SJCRH30 (cell line): ENCODE results near the gene DENND1C. TPM values are rescaled to one million over a fixed set of nuclear protein-coding genes. Genes with fewer than 3 reads are reported as not detected.

Source experiments
- DNase-seq, 2 experiments: peaks; one replicate each; pipeline ENCODE4 v3.0.0-alpha.2; 2015 to 2020
- H3K27ac ChIP-seq: fragments of 250-450 bp; sonication (Bioruptor Pico); 2 replicates; pipeline ENCODE4 v1.5.1; 2020; ENCODE audit warnings: mild to moderate bottlenecking, moderate library complexity
- H3K27me3 ChIP-seq: fragments of 250-450 bp; sonication (Bioruptor Pico); 2 replicates; pipeline ENCODE4 v1.5.1; 2020; ENCODE audit warnings: mild to moderate bottlenecking, moderate library complexity
- H3K36me3 ChIP-seq: fragments of 250-450 bp; sonication (Bioruptor Pico); 2 replicates; pipeline ENCODE4 v1.5.1; 2020; ENCODE audit warnings: mild to moderate bottlenecking, moderate library complexity
- H3K4me1 ChIP-seq: fragments of 250-450 bp; sonication (Bioruptor Pico); 2 replicates; pipeline ENCODE4 v1.5.1; 2020; ENCODE audit warnings: mild to moderate bottlenecking, moderate library complexity
- H3K4me3 ChIP-seq: fragments of 250-450 bp; sonication (Bioruptor Pico); 2 replicates; pipeline ENCODE4 v1.5.1; 2020; ENCODE audit warnings: mild to moderate bottlenecking, moderate library complexity
- H3K9me3 ChIP-seq: fragments of 250-450 bp; sonication (Bioruptor Pico); replicated peaks from 2 replicates; pipeline ENCODE4 v1.5.1; 2020; ENCODE audit warnings: mild to moderate bottlenecking, moderate library complexity
- total RNA-seq: library from RNA; depleted of rRNA; stranded (reverse); fragments of >200 nt; shearing (Covaris generic); gene quantifications from 2 replicates; pipeline ENCODE4 v1.2.3, GENCODE V29; 2014; rRNA removed

The DENND1C gene, protein sequence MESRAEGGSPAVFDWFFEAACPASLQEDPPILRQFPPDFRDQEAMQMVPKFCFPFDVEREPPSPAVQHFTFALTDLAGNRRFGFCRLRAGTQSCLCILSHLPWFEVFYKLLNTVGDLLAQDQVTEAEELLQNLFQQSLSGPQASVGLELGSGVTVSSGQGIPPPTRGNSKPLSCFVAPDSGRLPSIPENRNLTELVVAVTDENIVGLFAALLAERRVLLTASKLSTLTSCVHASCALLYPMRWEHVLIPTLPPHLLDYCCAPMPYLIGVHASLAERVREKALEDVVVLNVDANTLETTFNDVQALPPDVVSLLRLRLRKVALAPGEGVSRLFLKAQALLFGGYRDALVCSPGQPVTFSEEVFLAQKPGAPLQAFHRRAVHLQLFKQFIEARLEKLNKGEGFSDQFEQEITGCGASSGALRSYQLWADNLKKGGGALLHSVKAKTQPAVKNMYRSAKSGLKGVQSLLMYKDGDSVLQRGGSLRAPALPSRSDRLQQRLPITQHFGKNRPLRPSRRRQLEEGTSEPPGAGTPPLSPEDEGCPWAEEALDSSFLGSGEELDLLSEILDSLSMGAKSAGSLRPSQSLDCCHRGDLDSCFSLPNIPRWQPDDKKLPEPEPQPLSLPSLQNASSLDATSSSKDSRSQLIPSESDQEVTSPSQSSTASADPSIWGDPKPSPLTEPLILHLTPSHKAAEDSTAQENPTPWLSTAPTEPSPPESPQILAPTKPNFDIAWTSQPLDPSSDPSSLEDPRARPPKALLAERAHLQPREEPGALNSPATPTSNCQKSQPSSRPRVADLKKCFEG
- not detected in 2 replicates for total RNA-seq

DNA sequence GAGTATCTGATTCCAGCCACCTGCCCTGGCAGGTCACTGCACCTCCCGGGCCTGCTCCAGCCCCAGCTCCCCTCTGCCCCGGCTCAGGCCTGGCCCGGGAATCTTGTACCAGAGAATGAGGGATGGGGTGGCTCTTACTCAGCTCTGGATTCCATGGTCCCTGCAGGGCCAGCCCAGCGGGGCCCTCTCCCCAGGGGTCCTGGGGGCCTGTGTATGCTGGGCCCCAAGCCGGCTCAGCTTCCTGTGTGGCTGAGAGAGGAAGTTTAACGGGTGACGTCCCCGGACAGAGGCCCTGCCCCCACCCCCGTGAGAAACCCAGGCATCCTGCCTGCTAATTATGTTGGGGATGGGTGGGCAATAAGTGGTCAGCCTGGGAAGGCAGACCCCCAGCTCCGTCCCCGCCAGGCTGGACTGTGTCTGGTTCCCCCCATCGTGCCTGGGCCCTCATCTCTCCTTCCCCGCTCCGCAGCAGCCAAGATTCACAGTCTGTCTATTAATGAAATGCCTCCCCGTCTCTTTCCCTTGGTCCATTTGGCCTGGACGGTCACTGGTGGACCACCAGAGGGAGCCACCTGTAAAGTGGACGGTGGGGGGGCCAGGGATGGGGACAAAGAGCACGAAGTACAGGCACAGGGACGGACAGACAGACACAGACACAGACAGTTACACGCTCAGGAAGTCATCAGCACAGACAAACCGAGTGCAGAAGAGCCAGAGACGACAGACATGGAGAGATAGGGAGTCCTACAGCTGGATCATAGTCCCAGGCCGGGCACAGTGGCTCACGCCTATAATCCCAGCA, at the start of gene DENND1C:
DENND1C (minus strand) TSS at position 247 of the 802 bp plus-strand sequence; CDS start at position 155, 92 bp downstream.
- Histone ChIP-seq H3K4me1 (no peaks in the 10 kb centered on the region), H3K9me3 (no peaks in the 10 kb centered on the region), H3K27me3 (no peaks in the 10 kb centered on the region), H3K36me3 (no peaks in the 10 kb centered on the region), H3K27ac (no peak within 1 kb of the TSS), H3K4me3 (no peak within 1 kb of the TSS)
- peak in 1 of 2 experiments; percentile 26 for DNase-seq

DNA sequence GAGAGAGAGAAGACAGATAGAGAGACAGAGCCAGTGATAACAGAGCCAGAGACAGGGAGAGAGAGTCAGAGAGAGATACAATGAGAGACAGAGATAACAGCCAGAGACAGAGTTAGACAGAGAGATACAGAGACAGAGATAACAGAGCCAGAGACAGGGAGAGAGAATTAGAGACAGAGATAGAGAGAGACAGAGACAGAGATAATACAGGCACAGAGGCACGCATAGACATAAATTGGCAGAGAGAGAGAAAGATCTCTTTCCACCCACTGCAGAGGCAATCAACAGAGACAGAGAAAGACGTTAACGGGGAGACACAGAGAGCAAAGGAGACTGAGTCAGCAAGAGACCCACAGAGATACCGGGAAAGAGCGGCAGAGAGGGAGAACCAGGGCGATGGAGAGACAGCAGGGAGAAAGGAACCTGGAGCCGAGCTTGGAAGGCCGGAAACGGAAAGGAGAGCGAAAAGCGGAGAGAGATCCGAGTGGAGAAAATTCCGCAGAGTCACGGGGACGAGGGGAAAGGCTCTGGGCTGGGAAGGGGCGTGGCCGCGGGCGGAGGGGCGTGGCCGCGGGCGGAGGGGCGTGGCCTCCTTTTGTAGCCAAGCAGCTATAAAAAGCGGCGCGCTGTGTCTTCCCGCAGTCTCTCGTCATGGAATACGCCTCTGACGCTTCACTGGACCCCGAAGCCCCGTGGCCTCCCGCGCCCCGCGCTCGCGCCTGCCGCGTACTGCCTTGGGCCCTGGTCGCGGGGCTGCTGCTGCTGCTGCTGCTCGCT, 49.0 kb upstream of the DENND1C start, which contains the start of gene TNFSF9:
TNFSF9 (plus strand) TSS at position 641 of the 777 bp plus-strand sequence; CDS start at position 652, 11 bp downstream.
- DNase-seq = no peak
- Histone ChIP-seq H3K4me3 (no peak within 1 kb of the TSS), H3K9me3 (no peaks in the 10 kb centered on the region), H3K27me3 (no peaks in the 10 kb centered on the region), H3K4me1 (no peaks in the 10 kb centered on the region), H3K27ac (no peak within 1 kb of the TSS), H3K36me3 (no peaks in the 10 kb centered on the region)

DNA sequence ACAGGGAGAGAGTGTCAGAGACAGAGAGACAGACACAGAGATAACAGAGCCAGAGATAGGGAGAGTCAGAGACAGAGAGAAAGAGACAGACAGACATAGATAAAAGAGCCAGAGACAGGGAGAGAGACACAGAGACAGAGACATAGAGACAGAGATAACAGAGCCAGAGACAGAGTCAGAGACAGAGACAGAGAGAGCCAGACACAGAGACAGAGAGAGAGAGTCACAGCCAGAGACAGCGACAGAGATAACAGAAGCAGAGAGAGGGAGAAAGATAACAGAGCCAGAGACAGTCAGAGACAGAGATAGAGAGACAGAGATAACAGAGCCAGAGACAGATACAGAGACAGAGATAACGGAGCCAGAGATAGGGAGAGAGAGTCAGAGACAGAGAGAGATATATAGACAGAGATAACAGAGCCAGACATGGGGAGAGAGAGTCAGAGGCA, 48.4 kb upstream of the DENND1C start:
- no peak for DNase-seq
- H3K4me3 ChIP-seq = no peak overlapping the region
- no peak overlapping the region for H3K27ac ChIP-seq
- H3K27me3 ChIP-seq = no peaks in the 10 kb centered on the region
- no peaks in the 10 kb centered on the region for H3K9me3 ChIP-seq
- no peaks in the 10 kb centered on the region for H3K4me1 ChIP-seq
- H3K36me3 ChIP-seq = no peaks in the 10 kb centered on the region

DNA sequence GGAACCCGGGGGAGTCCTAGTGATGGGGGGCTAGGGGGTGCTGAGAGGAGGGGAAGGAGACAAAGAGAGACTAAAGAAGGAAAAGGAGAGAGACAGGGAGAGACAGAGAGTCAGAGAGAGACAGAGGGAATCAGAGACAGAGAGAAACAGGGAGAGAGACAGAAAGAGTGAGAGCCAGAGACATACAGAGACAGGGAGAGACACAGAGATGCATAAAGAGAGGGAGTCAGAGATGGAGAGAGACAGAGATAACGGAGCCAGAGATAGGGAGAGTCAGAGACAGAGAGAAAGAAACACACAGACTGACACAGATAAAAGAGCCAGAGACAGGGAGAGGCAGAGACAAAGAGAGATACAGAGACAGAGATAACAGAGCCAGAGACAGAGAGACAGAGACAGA, 47.8 kb upstream of the DENND1C start:
- H3K4me1 ChIP-seq = no peaks in the 10 kb centered on the region
- DNase-seq = no peak
- no peak overlapping the region for H3K4me3 ChIP-seq
- H3K36me3 ChIP-seq = no peaks in the 10 kb centered on the region
- no peaks in the 10 kb centered on the region for H3K27me3 ChIP-seq
- H3K27ac ChIP-seq = no peak overlapping the region
- no peaks in the 10 kb centered on the region for H3K9me3 ChIP-seq

DNA sequence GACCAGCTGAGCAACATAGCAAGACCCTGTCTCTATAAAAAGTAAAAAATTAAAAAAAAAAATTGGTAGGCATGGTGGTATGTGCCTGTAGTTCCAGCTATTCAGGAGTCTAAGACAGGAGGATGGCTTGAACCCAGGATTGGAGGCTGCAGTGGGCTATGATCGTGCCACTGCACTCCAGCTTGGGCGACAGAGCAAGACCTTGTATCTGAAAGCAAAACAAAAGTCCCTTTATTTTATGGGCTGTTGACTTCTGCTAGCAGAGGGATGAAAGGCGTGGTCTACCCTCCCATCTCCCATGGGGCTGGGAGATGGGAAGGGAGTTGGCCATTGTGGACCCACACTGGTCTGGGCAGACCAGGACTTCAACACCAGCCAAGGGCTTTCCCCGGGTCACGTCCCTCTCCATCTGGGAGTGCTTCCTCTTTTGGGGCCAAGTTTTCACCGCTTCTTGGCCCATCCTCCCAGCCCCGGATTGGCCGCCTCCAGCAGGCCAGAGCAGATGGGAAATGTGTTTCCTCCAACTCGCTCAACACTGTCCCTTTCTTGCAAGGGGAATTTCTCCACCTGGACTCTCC, 47.0 kb upstream of the DENND1C start:
- Histone ChIP-seq H3K36me3 (no peaks in the 10 kb centered on the region), H3K27ac (no peak overlapping the region), H3K9me3 (no peaks in the 10 kb centered on the region), H3K4me3 (no peak overlapping the region), H3K27me3 (no peaks in the 10 kb centered on the region), H3K4me1 (no peaks in the 10 kb centered on the region)
- DNase-seq = no peak

DNA sequence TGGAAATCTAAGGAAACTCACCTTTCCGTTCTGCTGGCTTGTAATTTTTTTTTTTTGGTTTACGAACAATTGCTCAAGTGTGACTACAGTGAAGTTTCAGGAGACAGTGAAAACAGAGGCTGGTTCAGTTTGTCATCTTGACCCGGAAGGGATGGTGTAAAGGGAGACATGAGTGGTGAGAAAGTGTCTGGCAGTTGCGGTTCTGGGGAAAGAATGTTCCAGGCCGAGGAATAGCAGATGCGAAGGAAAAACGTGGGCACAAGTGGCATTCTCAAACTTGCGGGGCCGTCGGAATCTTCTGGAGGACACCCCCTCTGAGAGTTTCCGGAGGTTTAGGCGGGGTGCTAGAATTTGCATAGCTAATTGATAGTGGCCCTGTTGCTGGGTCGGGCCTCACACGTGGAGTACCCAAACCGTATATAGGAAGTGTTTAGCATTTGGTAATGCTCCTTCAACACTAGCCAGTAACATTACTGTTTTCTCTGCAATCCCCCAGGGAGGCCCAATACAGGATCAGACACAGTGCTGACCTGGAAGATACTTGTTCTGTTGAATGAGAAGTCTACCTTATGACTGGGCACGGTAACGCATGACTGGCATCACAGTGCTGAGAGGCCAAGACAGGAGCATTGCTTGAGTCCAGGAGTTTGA, 46.4 kb upstream of the DENND1C start:
- no peaks in the 10 kb centered on the region for H3K9me3 ChIP-seq
- no peaks in the 10 kb centered on the region for H3K4me1 ChIP-seq
- DNase-seq = no peak

DNA sequence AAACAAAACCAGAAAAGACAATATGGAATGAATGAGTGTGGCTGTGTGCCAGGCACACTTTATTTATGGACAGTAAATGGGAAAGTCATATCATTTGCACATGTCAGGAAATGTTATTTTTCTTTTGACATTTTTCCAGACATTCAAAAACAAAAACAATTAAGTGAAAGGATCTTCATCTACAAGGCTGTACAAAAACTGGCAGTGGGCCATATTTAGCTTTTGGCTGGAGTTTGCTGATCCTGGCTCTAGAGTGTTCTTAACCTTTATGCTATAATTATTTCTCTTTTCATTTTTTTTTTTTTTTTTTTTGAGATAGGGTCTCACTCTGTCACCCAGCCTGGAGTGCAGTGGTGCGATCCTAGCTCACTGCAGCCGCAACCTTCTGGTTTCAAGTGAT, 42.7 kb upstream of the DENND1C start:
- H3K4me3 ChIP-seq = no peak overlapping the region
- no peaks in the 10 kb centered on the region for H3K27me3 ChIP-seq
- H3K27ac ChIP-seq = no peak overlapping the region
- no peaks in the 10 kb centered on the region for H3K9me3 ChIP-seq
- H3K36me3 ChIP-seq = no peaks in the 10 kb centered on the region
- DNase-seq = no peak
- no peaks in the 10 kb centered on the region for H3K4me1 ChIP-seq

More for the DNA sequence above, 46.4 kb upstream of the DENND1C start:
- no peak overlapping the region for H3K27ac ChIP-seq
- H3K36me3 ChIP-seq = no peaks in the 10 kb centered on the region
- H3K27me3 ChIP-seq = no peaks in the 10 kb centered on the region
- no peak overlapping the region for H3K4me3 ChIP-seq

DNA sequence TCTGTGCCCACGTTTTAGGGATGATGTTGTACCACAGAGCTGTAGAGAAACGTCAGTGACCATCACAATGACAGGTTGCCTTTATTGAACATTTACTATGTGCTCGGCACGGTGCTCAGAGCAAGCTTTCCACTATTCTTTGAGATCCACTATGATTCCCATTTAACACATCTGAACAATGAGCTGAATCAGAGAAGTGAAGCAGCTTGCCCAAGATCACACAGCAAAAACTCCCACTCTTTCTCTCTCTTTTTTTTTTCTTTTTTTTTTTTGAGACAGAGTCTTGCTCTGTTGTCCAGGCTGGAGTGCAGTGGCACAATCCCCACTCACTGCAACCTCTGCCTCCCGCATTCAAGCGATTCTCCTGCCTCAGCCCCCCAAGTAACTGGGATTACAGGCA, 41.1 kb upstream of the DENND1C start:
- no peak for DNase-seq
- H3K9me3 ChIP-seq = no peaks in the 10 kb centered on the region

DNA sequence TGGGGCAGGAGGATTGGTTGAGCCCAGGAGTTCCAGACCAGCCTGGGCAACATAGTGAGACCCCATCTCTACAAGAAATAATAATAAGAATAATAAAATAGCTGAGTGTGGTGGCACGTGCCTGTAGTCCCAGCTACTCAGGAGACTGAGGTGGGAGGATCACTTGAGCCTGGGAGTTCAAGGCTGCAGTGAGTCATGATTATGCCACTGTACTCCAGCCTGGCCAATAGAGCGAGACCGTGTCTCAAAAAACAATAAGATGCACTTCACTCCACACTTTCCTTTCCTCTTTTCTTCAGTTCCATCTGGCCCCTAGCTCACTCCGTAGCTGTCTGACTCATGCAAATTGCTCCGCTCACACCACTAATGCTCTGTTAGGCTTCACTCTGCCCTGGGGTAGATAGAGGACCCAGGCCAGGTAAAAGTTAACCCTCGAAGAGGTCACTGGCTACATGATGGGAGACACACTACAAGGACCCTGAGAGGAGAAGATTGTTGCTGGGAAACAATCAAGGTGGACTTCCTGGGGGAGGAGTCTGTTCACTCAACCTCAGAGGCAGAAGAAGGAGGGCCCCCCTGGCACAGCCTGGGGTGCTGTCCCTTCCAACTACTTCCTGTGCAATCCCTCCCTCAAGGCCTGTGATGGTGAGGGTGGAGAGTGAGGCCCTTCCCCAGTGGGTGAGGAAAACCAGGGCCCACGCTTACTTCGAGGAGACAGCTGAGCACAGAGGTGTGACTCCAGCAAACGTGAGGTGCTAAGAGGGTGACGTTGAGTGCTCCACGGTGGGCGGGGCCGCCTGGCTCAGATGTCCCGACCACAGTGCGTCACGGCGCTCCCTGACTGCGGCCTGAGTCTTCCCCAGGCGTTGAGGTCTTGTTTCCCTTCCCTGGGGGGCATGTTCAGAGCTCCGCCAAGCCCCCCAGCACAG, 40.4 kb upstream of the DENND1C start:
- no peak overlapping the region for H3K27ac ChIP-seq
- H3K9me3 ChIP-seq = no peaks in the 10 kb centered on the region
- no peak for DNase-seq

More for the DNA sequence above, 41.1 kb upstream of the DENND1C start:
- no peaks in the 10 kb centered on the region for H3K4me1 ChIP-seq
- no peaks in the 10 kb centered on the region for H3K36me3 ChIP-seq
- no peaks in the 10 kb centered on the region for H3K27me3 ChIP-seq
- H3K27ac ChIP-seq = no peak overlapping the region
- no peak overlapping the region for H3K4me3 ChIP-seq

DNA sequence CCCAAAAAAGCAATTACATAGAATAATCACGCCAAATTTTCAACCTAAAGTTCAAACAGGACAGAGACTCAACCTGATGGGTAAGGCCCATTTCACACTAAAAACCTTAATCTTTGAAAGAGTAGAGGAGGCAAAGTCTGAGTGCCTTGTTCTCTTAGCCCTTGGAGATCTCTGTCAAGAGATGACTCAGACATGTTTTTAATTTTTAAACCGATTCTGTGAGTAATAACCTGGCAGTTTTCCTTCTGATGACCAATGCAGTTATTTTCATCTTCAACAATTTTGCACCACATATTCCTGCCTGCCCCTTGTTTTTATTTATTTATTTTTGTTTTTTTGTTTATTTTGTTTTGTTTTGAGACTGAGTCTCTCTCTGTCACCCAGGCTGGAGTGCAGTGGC, 37.7 kb upstream of the DENND1C start:
- Histone ChIP-seq H3K27ac (no peak overlapping the region), H3K4me1 (no peaks in the 10 kb centered on the region), H3K4me3 (no peak overlapping the region), H3K27me3 (no peaks in the 10 kb centered on the region), H3K9me3 (no peaks in the 10 kb centered on the region), H3K36me3 (no peaks in the 10 kb centered on the region)
- no peak for DNase-seq

More for the DNA sequence above, 40.4 kb upstream of the DENND1C start:
- no peak overlapping the region for H3K4me3 ChIP-seq
- H3K27me3 ChIP-seq = no peaks in the 10 kb centered on the region
- no peaks in the 10 kb centered on the region for H3K4me1 ChIP-seq
- no peaks in the 10 kb centered on the region for H3K36me3 ChIP-seq

DNA sequence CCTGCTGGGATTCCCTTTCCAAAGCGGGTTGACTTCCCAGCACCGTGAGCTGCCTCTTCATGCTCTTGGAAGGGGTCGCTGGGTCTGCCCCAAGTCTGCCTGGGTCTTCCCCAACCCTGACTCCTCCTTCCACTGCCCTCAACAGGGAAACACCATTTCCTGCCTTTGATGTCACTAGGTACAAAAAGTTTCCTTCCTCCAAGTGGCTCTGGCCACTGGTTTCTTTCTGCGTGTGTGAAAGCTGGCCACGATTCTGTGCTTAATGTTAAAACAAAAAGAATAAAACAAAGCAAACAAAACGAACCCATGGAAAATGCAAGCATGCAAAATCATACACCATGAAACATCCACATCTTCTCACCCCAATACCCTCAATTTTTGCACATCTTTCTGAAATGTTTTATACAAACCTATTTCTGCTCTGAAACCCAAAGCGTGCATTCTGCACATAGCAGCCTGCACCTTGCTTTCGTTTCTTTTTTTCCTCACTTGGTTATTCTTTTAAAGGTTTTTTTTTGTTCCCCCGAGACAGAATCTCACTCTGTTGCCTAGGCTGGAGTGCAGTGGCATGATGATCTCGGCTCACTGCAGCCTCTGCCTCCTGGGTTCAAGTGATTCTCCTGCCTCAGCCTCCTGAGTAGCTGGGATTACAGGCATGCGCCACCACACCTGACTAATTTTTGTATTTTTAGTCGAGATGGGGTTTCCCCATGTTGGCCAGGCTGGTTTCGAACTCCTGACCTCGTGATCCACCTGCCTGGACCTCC, 36.7 kb upstream of the DENND1C start:
- Histone ChIP-seq H3K36me3 (no peaks in the 10 kb centered on the region), H3K27me3 (no peaks in the 10 kb centered on the region), H3K4me3 (no peak overlapping the region), H3K9me3 (no peaks in the 10 kb centered on the region), H3K27ac (no peak overlapping the region), H3K4me1 (no peaks in the 10 kb centered on the region)
- no peak for DNase-seq
